ENCODE data around the gene METAP1. TPM values are rescaled to one million over a fixed set of nuclear protein-coding genes. Genes with fewer than 3 reads are reported as not detected.
"Not testable (repeated sequence)": the region's sequence is repeated elsewhere in the genome, so short reads cannot be mapped to it uniquely, and the experiment has no call there.

The METAP1 gene
- total and polyA plus RNA-seq, 3 donors from 2014 or later, result 80.5 to 117 (median 107) TPM

DNA sequence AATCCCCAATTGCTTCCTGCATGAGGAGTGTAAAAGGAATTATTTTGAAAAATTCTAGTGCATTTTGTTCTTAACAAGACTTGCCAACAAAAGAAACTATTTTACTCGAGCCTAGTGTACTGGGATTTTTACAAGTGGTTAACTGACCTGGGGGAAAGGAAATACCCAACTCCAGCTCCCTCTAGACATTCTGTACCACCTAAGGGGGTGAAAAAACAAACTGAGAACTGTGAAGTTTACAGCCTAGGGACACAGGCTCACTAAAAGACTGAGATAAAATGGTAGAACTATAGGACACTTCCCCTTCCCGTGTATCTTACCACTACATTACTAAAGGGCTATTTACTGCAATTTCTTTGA, 95.7 kb downstream of the METAP1 start:
- H3K4me1 ChIP-seq, result peaks cover 12% of the 10 kb centered on the region
- DNase-seq, result no peak
- TF ChIP-seq POLR2A (IDR thresholded peaks at IDR 0.05), result no peak
- TF ChIP-seq, protein P1, sequence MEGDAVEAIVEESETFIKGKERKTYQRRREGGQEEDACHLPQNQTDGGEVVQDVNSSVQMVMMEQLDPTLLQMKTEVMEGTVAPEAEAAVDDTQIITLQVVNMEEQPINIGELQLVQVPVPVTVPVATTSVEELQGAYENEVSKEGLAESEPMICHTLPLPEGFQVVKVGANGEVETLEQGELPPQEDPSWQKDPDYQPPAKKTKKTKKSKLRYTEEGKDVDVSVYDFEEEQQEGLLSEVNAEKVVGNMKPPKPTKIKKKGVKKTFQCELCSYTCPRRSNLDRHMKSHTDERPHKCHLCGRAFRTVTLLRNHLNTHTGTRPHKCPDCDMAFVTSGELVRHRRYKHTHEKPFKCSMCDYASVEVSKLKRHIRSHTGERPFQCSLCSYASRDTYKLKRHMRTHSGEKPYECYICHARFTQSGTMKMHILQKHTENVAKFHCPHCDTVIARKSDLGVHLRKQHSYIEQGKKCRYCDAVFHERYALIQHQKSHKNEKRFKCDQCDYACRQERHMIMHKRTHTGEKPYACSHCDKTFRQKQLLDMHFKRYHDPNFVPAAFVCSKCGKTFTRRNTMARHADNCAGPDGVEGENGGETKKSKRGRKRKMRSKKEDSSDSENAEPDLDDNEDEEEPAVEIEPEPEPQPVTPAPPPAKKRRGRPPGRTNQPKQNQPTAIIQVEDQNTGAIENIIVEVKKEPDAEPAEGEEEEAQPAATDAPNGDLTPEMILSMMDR (IDR thresholded peaks at IDR 0.05), result no peak
- intact Hi-C loops (cut with DNase I; ENCODE audit: low total_unique reads), result no loop called here
- no peaks in the 10 kb centered on the region for H3K27me3 ChIP-seq
- H3K36me3 ChIP-seq (ENCODE audit: low read depth, missing control alignments), result no peaks in the 10 kb centered on the region
- no peak overlapping the region for H3K4me3 ChIP-seq
- 25 to 32% methylated on average over 2 of the region's 2 CpGs for WGBS, 2 donors
- peak overlapping the region in 1 of 2 donors; percentile 64 for H3K27ac ChIP-seq
- no peaks in the 10 kb centered on the region for H3K9me3 ChIP-seq

DNA sequence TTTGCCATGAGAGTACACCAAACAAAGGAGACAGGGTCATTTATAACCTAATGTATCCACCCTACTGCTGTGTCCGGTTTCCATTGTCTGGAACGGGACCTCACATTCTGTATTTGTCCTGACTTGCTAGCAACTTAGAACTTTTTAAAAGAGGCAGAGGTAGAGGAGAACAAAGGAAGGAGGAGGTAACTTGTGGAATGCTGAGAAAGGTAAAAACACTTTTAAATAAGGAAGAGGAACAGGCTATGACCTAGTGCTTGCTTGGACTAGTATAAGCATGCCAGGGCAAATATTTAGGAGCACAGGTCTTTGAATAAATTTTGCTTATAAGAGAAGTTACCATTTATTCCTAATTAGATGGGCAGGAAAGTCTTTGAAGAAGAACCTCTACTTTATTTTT, 96.3 kb downstream of the METAP1 start:
- H3K36me3 ChIP-seq (ENCODE audit: low read depth, missing control alignments); DNase-seq; H3K9me3 ChIP-seq; H3K4me3 ChIP-seq; H3K27ac ChIP-seq; intact Hi-C loops (cut with DNase I; ENCODE audit: low total_unique reads); H3K27me3 ChIP-seq: not testable (repeated sequence)
- peaks cover 12% of the 10 kb centered on the region for H3K4me1 ChIP-seq
- WGBS, 2 donors, result 63 to 82% methylated on average over 2 of the region's 2 CpGs

DNA sequence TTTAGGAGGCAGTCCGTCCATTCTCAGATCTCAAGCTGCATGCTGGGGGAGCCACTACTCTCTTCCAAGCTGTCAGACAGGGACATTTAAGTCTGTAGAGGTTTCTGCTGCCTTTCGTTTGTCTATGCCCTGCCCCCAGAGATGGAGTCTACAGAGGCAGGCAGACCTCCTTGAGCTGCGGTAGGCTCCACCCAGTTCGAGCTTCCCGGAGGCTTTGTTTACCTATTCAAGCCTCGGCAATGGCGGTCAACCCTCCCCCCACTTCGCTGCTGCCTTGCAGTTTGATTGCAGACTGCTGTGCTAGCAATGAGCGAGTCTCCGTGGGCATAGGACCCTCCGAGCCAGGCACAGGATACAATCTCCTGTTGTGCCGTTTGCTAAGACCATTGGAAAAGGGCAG, 103.8 kb downstream of the METAP1 start:
- no peaks in the 10 kb centered on the region for H3K4me1 ChIP-seq
- WGBS, 2 donors, result 88 to 99% methylated on average over 11 to 12 of the region's 12 CpGs
- no peaks in the 10 kb centered on the region for H3K9me3 ChIP-seq
- H3K27me3 ChIP-seq, result no peaks in the 10 kb centered on the region
- no peak overlapping the region for H3K27ac ChIP-seq
- no peak for DNase-seq
- TF ChIP-seq POLR2A (IDR thresholded peaks at IDR 0.05), result no peak
- TF ChIP-seq, protein P1 (IDR thresholded peaks at IDR 0.05), result no peak
- no peak overlapping the region for H3K4me3 ChIP-seq
- intact Hi-C loops (cut with DNase I; ENCODE audit: low total_unique reads), result no loop called here
- H3K36me3 ChIP-seq (ENCODE audit: low read depth, missing control alignments), result no peaks in the 10 kb centered on the region

DNA sequence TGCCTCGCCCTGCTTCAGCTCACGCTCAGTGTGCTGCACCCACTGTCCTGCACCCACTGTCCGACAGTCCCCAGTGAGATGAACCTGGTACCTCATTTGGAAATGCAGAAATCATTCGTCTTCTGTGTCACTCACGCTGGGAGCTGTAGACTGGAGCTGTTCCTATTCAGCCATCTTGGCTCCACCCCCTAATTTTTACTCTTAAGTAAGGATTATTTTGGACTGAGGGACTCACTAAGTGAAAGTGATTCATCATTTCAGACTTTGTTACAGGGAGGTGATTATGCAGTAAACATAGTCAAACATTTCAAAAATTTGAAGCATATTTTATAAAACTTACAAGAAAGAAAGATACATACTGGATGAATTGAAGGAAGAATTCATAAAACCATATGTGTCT, 104.3 kb downstream of the METAP1 start:
- H3K4me3 ChIP-seq; H3K27ac ChIP-seq; H3K36me3 ChIP-seq (ENCODE audit: low read depth, missing control alignments); H3K9me3 ChIP-seq; DNase-seq; H3K27me3 ChIP-seq; intact Hi-C loops (cut with DNase I; ENCODE audit: low total_unique reads); H3K4me1 ChIP-seq: not testable (repeated sequence)
- 69 to 91% methylated on average over 5 of the region's 5 CpGs for WGBS, 2 donors

DNA sequence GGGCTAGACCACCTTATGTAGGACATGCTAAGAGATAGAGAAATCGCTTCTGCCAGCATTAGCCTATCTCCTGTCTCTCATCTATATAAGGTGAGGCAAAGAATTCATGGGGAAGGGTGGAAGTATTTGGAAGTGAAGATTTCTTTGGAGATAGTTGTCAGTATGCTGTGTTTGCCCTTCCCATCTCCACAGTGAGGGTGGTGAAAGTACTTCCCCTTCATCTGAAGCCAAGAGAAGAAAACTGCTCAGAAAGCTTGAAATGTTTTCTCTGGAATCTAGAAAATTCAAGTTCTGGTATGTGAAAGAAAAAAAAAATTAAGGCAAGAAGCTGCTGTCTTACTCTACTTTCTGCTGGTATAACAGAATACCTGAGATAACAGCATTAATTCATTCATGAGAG, 105.4 kb downstream of the METAP1 start:
- no peak for DNase-seq
- Histone ChIP-seq H3K4me3 (no peak overlapping the region), H3K27ac (no peak overlapping the region), H3K27me3 (no peaks in the 10 kb centered on the region), H3K4me1 (no peaks in the 10 kb centered on the region), H3K36me3 (ENCODE audit: low read depth, missing control alignments) (no peaks in the 10 kb centered on the region), H3K9me3 (no peaks in the 10 kb centered on the region)
- intact Hi-C loops (cut with DNase I; ENCODE audit: low total_unique reads), result no loop called here
- WGBS, 2 donors, result 97 to 100% methylated on average over 1 of the region's 1 CpG
- no peak for TF ChIP-seq POLR2A (IDR thresholded peaks at IDR 0.05)
- TF ChIP-seq, protein P1 (IDR thresholded peaks at IDR 0.05), result no peak

DNA sequence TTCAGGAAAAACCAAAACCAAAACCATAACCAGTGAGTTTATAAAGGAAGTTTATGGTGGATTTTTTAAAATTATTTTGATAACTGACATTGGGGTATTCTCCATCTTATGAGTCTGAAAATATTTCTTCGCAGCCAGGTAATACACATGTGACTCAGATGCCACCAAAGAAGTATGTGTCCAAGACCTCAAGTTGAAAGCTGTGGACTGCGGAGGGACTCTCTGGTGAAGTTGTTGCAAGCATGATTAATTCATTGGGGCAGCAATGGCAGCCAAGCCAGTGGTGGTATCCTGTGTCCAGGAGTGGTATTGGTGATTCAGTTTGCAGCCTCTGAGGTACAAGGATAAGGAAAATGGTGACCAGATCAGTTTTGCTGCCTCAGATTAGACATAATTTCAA, 107.1 kb downstream of the METAP1 start:
- H3K27ac ChIP-seq, result no peak overlapping the region
- H3K36me3 ChIP-seq (ENCODE audit: low read depth, missing control alignments), result no peaks in the 10 kb centered on the region
- H3K4me3 ChIP-seq, result no peak overlapping the region
- TF ChIP-seq, protein P1 (IDR thresholded peaks at IDR 0.05), result no peak
- no peak for TF ChIP-seq POLR2A (IDR thresholded peaks at IDR 0.05)
- H3K4me1 ChIP-seq, result no peaks in the 10 kb centered on the region
- no peaks in the 10 kb centered on the region for H3K9me3 ChIP-seq
- WGBS, 2 donors, result 79 to 94% methylated on average over 2 of the region's 2 CpGs
- intact Hi-C loops (cut with DNase I; ENCODE audit: low total_unique reads), result no loop called here
- no peaks in the 10 kb centered on the region for H3K27me3 ChIP-seq
- no peak for DNase-seq
